A549 (cell line): ENCODE results near the gene CLHC1. TPM values are rescaled to one million over a fixed set of nuclear protein-coding genes. Genes with fewer than 3 reads are reported as not detected.
"Not testable (repeated sequence)": the region's sequence is repeated elsewhere in the genome, so short reads cannot be mapped to it uniquely, and the experiment has no call there.

Experiments used
- ATAC-seq, 2 experiments: fragments of 200-7000 bp in 1 of 2; fragments of >200 bp in 1 of 2; cut with Nextera tagmentation in 1 of 2; cut with Tn5 transposase in 1 of 2; 3 replicates each; pipeline versions ENCODE4 v1.8.0 to v1.9.1; 2018 to 2020; ENCODE audit warnings: mild to moderate bottlenecking in 1 of 2, moderate library complexity in 1 of 2
- CTCF ChIA-PET: fragments of 300-600 bp; sonication (Branson Sonifier 250); formaldehyde crosslinking; extraction: SDS; loops from one replicate; lab custom pipeline; 2021; ENCODE audit warnings: antibody characterized with exemption, inconsistent platforms; lab: Yijun Ruan, JAX
- POLR2A ChIA-PET: fragments of 350-600 bp; formaldehyde crosslinking; extraction: SDS; loops from one replicate; lab custom pipeline; 2021; ENCODE audit warnings: antibody characterized with exemption, inconsistent platforms; lab: Yijun Ruan, JAX
- DNase-seq, 2 experiments: peaks; one replicate each; pipeline versions ENCODE4 v3.0.0 to v3.0.0-alpha.2; 2011 to 2016; ENCODE audit warnings: low read depth in 1 of 2, low spot score in 1 of 2
- FAIRE-seq: peaks from 2 replicates; lab custom pipeline; 2011; peaks lifted over from hg19 to GRCh38; lab: Jason Lieb, UNC
- H3K27ac ChIP-seq, 2 experiments: fragments of >200 bp; sonication (Bioruptor Twin); formaldehyde crosslinking; 3 replicates each; pipeline ENCODE4 v1.5.1; 2016 to 2017
- H3K4me1 ChIP-seq: fragments of >200 bp; sonication (Bioruptor Twin); formaldehyde crosslinking; 3 replicates; pipeline ENCODE4 v1.6.1; 2016
- H3K4me2 ChIP-seq: fragments of >200 bp; sonication (Bioruptor Twin); formaldehyde crosslinking; 3 replicates; pipeline ENCODE4 v1.6.1; 2016
- H3K4me3 ChIP-seq: fragments of >200 bp; sonication (Bioruptor Twin); formaldehyde crosslinking; 3 replicates; pipeline ENCODE4 v1.5.1; 2016
- H3K9me3 ChIP-seq: fragments of >200 bp; sonication (Bioruptor Twin); formaldehyde crosslinking; 3 replicates; pipeline ENCODE4 v1.6.1; 2016
- BCL3 ChIP-seq: fragments of >200 bp; sonication (Bioruptor Twin); formaldehyde crosslinking; IDR thresholded peaks from 3 replicates; pipeline ENCODE4 v1.6.1; 2016
- BHLHE40 ChIP-seq: IDR thresholded peaks from 2 replicates; pipeline ENCODE4 v1.6.1; 2012; ENCODE audit warnings: low read depth, low read length, inconsistent platforms
- CEBPB ChIP-seq, 2 experiments: fragments of >200 bp in 1 of 2; sonication (Bioruptor Twin) in 1 of 2; formaldehyde crosslinking in 1 of 2; IDR thresholded peaks; 2 replicates each; pipeline ENCODE4 v1.6.1; 2012 to 2016
- CHD2 ChIP-seq: fragments of 150-350 bp; IDR thresholded peaks from 2 replicates; pipeline ENCODE4 v1.6.1; 2014; ENCODE audit warnings: low read length; ENCODE audit not compliant: partially characterized antibody
- CHD4 ChIP-seq: fragments of 200-600 bp; sonication (generic); IDR thresholded peaks from 2 replicates; pipeline ENCODE4 v1.6.1; 2016; ENCODE audit warnings: antibody characterized with exemption, mild to moderate bottlenecking, borderline replicate concordance
- EHMT2 ChIP-seq: fragments of 200-600 bp; sonication (generic); IDR thresholded peaks from 2 replicates; pipeline ENCODE4 v1.6.1; 2016; ENCODE audit warnings: antibody characterized with exemption, low read depth, mild to moderate bottlenecking, moderate library complexity
- EP300 ChIP-seq, 2 experiments: fragments of >200 bp; sonication (Bioruptor Twin); formaldehyde crosslinking; IDR thresholded peaks; 2 replicates in 1 of 2; 3 replicates in 1 of 2; pipeline ENCODE4 v1.6.1; 2016 to 2017
- FOSB ChIP-seq: fragments of 250-450 bp; sonication (Bioruptor Pico); IDR thresholded peaks from 2 replicates; pipeline ENCODE4 v1.5.0; 2020; ENCODE audit warnings: mild to moderate bottlenecking, moderate library complexity
- FOSL2 ChIP-seq, 2 experiments: fragments of 450-650 bp in 1 of 2; fragments of >200 bp in 1 of 2; sonication (Bioruptor Twin) in 1 of 2; formaldehyde crosslinking; IDR thresholded peaks; 2 replicates each; pipeline versions ENCODE4 v1.5.0 to v1.6.1; 2016 to 2020; ENCODE audit warnings: mild to moderate bottlenecking in 1 of 2, moderate library complexity in 1 of 2
- FOXS1 ChIP-seq: fragments of 250-450 bp; sonication (Bioruptor Pico); IDR thresholded peaks from 2 replicates; pipeline ENCODE4 v1.5.0; 2020; ENCODE audit warnings: mild to moderate bottlenecking, moderate library complexity
- HDAC2 ChIP-seq: fragments of 200-600 bp; sonication (generic); IDR thresholded peaks from 2 replicates; pipeline ENCODE4 v1.6.1; 2016
- HOXB13 ChIP-seq: fragments of 250-450 bp; sonication (Bioruptor Pico); IDR thresholded peaks from 2 replicates; pipeline ENCODE4 v1.5.0; 2020; ENCODE audit warnings: low read depth, mild to moderate bottlenecking, moderate library complexity
- JUN ChIP-seq, 2 experiments: fragments of >200 bp; sonication (Bioruptor Twin); formaldehyde crosslinking; IDR thresholded peaks; 2 replicates in 1 of 2; 3 replicates in 1 of 2; pipeline ENCODE4 v1.6.1; 2016 to 2017
- JUNB ChIP-seq: fragments of >200 bp; sonication (Bioruptor Twin); formaldehyde crosslinking; IDR thresholded peaks from 2 replicates; pipeline ENCODE4 v1.6.1; 2016
- KDM1A ChIP-seq: fragments of 200-600 bp; sonication (generic); IDR thresholded peaks from 2 replicates; pipeline ENCODE4 v1.6.1; 2016; ENCODE audit warnings: low read depth, mild to moderate bottlenecking
- MAFK ChIP-seq: fragments of 450-650 bp; IDR thresholded peaks from 2 replicates; pipeline ENCODE4 v1.6.1; 2014; ENCODE audit not compliant: partially characterized antibody
- MYC ChIP-seq: IDR thresholded peaks from 2 replicates; pipeline ENCODE4 v1.6.1; 2012; ENCODE audit warnings: mild to moderate bottlenecking, inconsistent platforms, low read length, improper control_type of control experiment, borderline replicate concordance
- NFE2L2 ChIP-seq: fragments of 150-350 bp; conservative IDR thresholded peaks from 2 replicates; pipeline ENCODE4 v1.6.1; 2014; ENCODE audit warnings: low read length
- PHF8 ChIP-seq: fragments of 200-600 bp; sonication (generic); IDR thresholded peaks from 2 replicates; pipeline ENCODE4 v1.6.1; 2016; ENCODE audit warnings: low read depth, mild to moderate bottlenecking, antibody characterized with exemption, moderate library complexity, borderline replicate concordance
- POLR2AphosphoS2 ChIP-seq: conservative IDR thresholded peaks from 2 replicates; pipeline ENCODE4 v1.6.1; 2012; ENCODE audit warnings: low read length, improper control_type of control experiment, inconsistent platforms
- RNF2 ChIP-seq: fragments of 200-600 bp; sonication (generic); IDR thresholded peaks from 2 replicates; pipeline ENCODE4 v1.6.1; 2016; ENCODE audit warnings: low read depth, mild to moderate bottlenecking, antibody characterized with exemption, moderate library complexity, borderline replicate concordance
- SMC3 ChIP-seq: fragments of >200 bp; sonication (Bioruptor Twin); formaldehyde crosslinking; IDR thresholded peaks from 3 replicates; pipeline ENCODE4 v1.6.1; 2018; ENCODE audit warnings: inconsistent platforms
- SREBF2 ChIP-seq: fragments of 450-650 bp; IDR thresholded peaks from 2 replicates; pipeline ENCODE4 v1.6.1; 2014; ENCODE audit warnings: mild to moderate bottlenecking, moderate library complexity
- TFCP2L1 ChIP-seq: fragments of 250-450 bp; sonication (Bioruptor Pico); IDR thresholded peaks from 2 replicates; pipeline ENCODE4 v1.5.0; 2021; ENCODE audit warnings: mild to moderate bottlenecking
- ZFP36 ChIP-seq: fragments of 450-650 bp; IDR thresholded peaks from 2 replicates; pipeline ENCODE4 v1.6.1; 2014; ENCODE audit warnings: borderline replicate concordance; ENCODE audit not compliant: partially characterized antibody
- WGBS: methylation state at CpG from one replicate; pipeline ENCODE4 v1.1.6; 2017; ENCODE audit errors: missing lambda C conversion rate; 5-methylcytosine and 5-hydroxymethylcytosine counted together
- polyA plus RNA-seq, 4 experiments: library from polyadenylated mRNA; depleted of rRNA in 3 of 4; stranded (reverse); fragments of >200 nt; fragmentation: RNase III in 1 of 4; extraction: RNeasy Plus Mini Kit Qiagen cat#74134 plus additional on column Dnase treatment in 1 of 4; gene quantifications; 2 replicates in 3 of 4; 3 replicates in 1 of 4; pipeline ENCODE4 v1.2.3, GENCODE V29; 2011 to 2017
- TF ChIP-seq, protein P1 (sequence below): IDR thresholded peaks from 2 replicates; pipeline ENCODE4 v1.6.1; 2012
- TF ChIP-seq, protein P2 (sequence below): IDR thresholded peaks from 2 replicates; pipeline ENCODE4 v1.6.1; 2012; ENCODE audit warnings: low read depth, borderline replicate concordance
- TF ChIP-seq, protein P3 (sequence below): fragments of 150-350 bp; IDR thresholded peaks from 2 replicates; pipeline ENCODE4 v1.6.1; 2014; ENCODE audit warnings: low read depth, mild to moderate bottlenecking, low read length

CLHC1 gene
- polyA plus RNA-seq, 2 of the 4 experiments (the other 2 are of a cell fraction), result 3.2 to 8.5 TPM

DNA sequence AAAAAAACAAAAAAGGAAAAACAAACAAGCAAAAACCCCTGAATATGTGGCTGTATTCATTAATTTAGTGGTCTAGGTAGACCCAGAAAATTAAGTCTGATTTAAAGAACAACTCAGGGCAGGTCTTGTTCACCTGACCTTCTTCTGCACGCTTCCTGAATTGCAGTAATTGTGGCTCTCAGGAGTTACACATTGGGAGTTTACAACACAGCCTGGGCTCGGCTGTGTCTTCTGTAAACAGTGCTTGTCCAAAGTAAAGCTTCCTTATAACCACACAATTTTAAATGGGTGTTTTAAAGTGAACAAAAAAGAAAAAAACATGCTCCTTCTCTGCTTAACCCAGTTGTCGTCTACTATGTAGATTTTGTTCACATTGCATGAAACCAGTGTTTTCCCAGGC, 45.2 kb upstream of the CLHC1 start (continued):
- TF ChIP-seq SREBF2, result no peak

GRCh38 chr2:55274346-55274745, 42.3 kb upstream of the CLHC1 start:
- 78% methylated on average over 2 of the region's 2 CpGs for WGBS
- H3K4me2 ChIP-seq, H3K9me3 ChIP-seq, H3K27ac ChIP-seq, H3K4me3 ChIP-seq, FAIRE-seq, DNase-seq, POLR2A ChIA-PET, H3K4me1 ChIP-seq, ATAC-seq, CTCF ChIA-PET: not testable (repeated sequence)

GRCh38 chr2:55269645-55269990, 37.5 kb upstream of the CLHC1 start:
- peak in 1 of 2 experiments; percentile 12 for DNase-seq
- H3K9me3 ChIP-seq, result no peaks in the 10 kb centered on the region
- POLR2A ChIA-PET, result interaction anchor here (0.6 to 1.5 kb wide), 4 partner anchors 12 to 424 kb away, joined by 4 to 7 read pairs (median 6); partner anchors contain the start of genes CCDC88A, CLHC1 and RPS27A
- 55% methylated on average over 7 of the region's 7 CpGs for WGBS
- TF ChIP-seq, protein P1, sequence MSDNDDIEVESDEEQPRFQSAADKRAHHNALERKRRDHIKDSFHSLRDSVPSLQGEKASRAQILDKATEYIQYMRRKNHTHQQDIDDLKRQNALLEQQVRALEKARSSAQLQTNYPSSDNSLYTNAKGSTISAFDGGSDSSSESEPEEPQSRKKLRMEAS, result no peak
- no peak for TF ChIP-seq EHMT2
- no peak for TF ChIP-seq CHD4
- no peak for TF ChIP-seq MAFK
- no peak for TF ChIP-seq FOSB (CRISPR knock-in tag)
- TF ChIP-seq, all 56 proteins: peak for 0
- FAIRE-seq, result no peak
- peak; percentile 28 to 32; a peak in 3 of 6 replicates for ATAC-seq
- Histone ChIP-seq H3K4me2 (peak overlapping the region; percentile 93), H3K27ac (peak overlapping the region; percentile 85 to 88), H3K4me1 (peaks cover 10% of the 10 kb centered on the region; the same call in 2 of the 3 replicates), H3K4me3 (peak overlapping the region; percentile 82)
- CTCF ChIA-PET, result interaction anchor here (0.9 to 1.3 kb wide), 3 partner anchors 14 to 162 kb away, joined by 3 read pairs; no protein-coding TSS in a partner anchor

DNA sequence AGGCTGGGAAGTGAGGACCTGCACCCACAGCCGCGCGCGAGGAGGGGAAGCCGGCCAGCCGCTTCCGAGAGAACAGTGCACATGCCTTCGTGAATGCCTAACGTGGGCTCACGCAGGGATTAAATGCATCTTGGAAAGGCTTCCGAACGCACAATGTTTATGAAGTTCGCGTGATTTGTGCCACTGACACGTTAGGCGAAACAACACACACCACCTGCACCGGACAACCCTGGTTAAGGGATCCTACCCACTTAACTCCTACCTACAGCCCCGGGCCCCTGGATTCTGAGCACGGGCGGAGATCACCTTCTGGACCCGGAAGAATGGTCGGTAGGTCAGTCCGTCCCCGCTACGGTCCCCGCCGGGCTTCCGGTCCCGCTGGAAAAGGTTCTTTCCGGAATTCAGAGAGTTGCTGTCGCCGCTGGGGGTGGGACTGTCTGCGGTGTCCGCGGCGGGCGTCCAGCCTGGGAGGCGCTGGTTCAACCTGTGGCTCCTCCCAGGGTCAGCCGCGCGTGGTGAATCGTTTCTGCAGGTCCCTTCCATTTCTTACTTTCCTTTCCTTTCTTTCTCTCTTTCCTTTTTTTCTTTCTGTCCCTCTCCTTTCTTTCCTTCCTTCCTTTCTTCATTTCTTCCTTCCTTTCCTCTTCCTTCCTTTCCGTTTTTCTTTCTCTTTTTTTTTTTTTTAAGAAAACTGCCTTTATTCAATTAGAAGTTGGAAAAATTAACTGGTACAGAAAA, 37.0 kb upstream of the CLHC1 start, which contains the start of gene MTIF2:
MTIF2 (minus strand) TSS at position 325 of the 738 bp plus-strand sequence. CDS start 5,373 bp downstream, outside the sequence.
- peaks cover 10% of the 10 kb centered on the region; the same call in 2 of the 3 replicates for H3K4me1 ChIP-seq
- DNase-seq, result peak; percentile 95 to 97
- H3K9me3 ChIP-seq, result no peaks in the 10 kb centered on the region
- POLR2A ChIA-PET, result interaction anchor here (0.6 to 1.5 kb wide), 4 partner anchors 13 to 424 kb away, joined by 4 to 7 read pairs (median 5); partner anchors contain the start of genes CCDC88A, CLHC1 and RPS27A
- CTCF ChIA-PET, result interaction anchor here (0.9 to 1.3 kb wide), 3 partner anchors 13 to 220 kb away, joined by 3 read pairs; no protein-coding TSS in a partner anchor
- no peak for FAIRE-seq
- ATAC-seq, result peak; percentile 99 to 100
- 3% methylated on average over 43 of the region's 43 CpGs for WGBS
- H3K27ac ChIP-seq, result peak within 1 kb of the TSS; percentile 85 to 88
- peak within 1 kb of the TSS; percentile 82 for H3K4me3 ChIP-seq
- peak within 1 kb of the TSS; percentile 93 for H3K4me2 ChIP-seq
- TF ChIP-seq CHD2 (no peak), CEBPB (IDR thresholded peaks at IDR 0.05) (peak in 1 of 2 experiments; percentile 44; a peak in 1 of 4 replicates), SMC3 (peak; percentile 21; the same call in 2 of the 3 replicates), BHLHE40 (no peak), PHF8 (peak; percentile 88; the same call in 1 of the 2 replicates), MYC (peak; percentile 70; the same call in 1 of the 2 replicates), FOSL2 (IDR thresholded peaks at IDR 0.05) (no peak), FOSL2 (CRISPR knock-in tag; IDR thresholded peaks at IDR 0.05) (no peak; the same call in 1 of the 2 replicates), KDM1A (no peak), JUNB (no peak), EHMT2 (no peak), POLR2AphosphoS2 (no peak), BCL3 (peak; percentile 96), NFE2L2 (no peak), FOXS1 (CRISPR knock-in tag) (no peak), TFCP2L1 (CRISPR knock-in tag) (0 out of 2 replicates have a peak, but pooled peaks have one; percentile 21), JUN (IDR thresholded peaks at IDR 0.05) (peak; percentile 94 to 98), ZFP36 (no peak), HOXB13 (CRISPR knock-in tag) (no peak), EP300 (IDR thresholded peaks at IDR 0.05) (no peak), RNF2 (no peak), HDAC2 (no peak)
- TF ChIP-seq, protein P2, sequence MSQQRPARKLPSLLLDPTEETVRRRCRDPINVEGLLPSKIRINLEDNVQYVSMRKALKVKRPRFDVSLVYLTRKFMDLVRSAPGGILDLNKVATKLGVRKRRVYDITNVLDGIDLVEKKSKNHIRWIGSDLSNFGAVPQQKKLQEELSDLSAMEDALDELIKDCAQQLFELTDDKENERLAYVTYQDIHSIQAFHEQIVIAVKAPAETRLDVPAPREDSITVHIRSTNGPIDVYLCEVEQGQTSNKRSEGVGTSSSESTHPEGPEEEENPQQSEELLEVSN, result peak; percentile 72
- TF ChIP-seq, protein P1, result peak; percentile 96
- TF ChIP-seq, protein P3, sequence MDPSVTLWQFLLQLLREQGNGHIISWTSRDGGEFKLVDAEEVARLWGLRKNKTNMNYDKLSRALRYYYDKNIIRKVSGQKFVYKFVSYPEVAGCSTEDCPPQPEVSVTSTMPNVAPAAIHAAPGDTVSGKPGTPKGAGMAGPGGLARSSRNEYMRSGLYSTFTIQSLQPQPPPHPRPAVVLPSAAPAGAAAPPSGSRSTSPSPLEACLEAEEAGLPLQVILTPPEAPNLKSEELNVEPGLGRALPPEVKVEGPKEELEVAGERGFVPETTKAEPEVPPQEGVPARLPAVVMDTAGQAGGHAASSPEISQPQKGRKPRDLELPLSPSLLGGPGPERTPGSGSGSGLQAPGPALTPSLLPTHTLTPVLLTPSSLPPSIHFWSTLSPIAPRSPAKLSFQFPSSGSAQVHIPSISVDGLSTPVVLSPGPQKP, result no peak
